HUDEP-2 (cell line): ENCODE results near the gene ANTKMT.
A peak's percentile ranks its signal among the peaks of the same experiment; 100 is the strongest.

Experiments
- DNase-seq, 76 experiments: peaks; one replicate each; lab custom pipeline; 2025; ENCODE audit not compliant: unreplicated experiment in 76 of 76; lab: John Stamatoyannopoulos, UW

The ANTKMT gene

GRCh38 chr16:726188-726437 lies 5.2 kb downstream of the ANTKMT start:
- DNase-seq: no peak

GRCh38 chr16:726438-727290 lies 5.7 kb downstream of the ANTKMT start, which contains the start of the genes CCDC78 and HAGHL:
Gene CCDC78, minus strand, starts transcription at chr16:726443. Its CDS starts 76 bp downstream, at chr16:726367.
Gene HAGHL, plus strand, starts transcription at chr16:727106. Its CDS starts 404 bp downstream, at chr16:727510.
- peak in 62 of 76 experiments; percentile 15 to 83 (median 61) for DNase-seq

GRCh38 chr16:727291-727977 lies 6.5 kb downstream of the ANTKMT start:
- peak in 26 of 76 experiments; percentile 7 to 63 (median 32) for DNase-seq

GRCh38 chr16:728131-728889 lies 7.4 kb downstream of the ANTKMT start:
- DNase-seq: peak in 71 of 76 experiments; percentile 14 to 91 (median 77)

DNA sequence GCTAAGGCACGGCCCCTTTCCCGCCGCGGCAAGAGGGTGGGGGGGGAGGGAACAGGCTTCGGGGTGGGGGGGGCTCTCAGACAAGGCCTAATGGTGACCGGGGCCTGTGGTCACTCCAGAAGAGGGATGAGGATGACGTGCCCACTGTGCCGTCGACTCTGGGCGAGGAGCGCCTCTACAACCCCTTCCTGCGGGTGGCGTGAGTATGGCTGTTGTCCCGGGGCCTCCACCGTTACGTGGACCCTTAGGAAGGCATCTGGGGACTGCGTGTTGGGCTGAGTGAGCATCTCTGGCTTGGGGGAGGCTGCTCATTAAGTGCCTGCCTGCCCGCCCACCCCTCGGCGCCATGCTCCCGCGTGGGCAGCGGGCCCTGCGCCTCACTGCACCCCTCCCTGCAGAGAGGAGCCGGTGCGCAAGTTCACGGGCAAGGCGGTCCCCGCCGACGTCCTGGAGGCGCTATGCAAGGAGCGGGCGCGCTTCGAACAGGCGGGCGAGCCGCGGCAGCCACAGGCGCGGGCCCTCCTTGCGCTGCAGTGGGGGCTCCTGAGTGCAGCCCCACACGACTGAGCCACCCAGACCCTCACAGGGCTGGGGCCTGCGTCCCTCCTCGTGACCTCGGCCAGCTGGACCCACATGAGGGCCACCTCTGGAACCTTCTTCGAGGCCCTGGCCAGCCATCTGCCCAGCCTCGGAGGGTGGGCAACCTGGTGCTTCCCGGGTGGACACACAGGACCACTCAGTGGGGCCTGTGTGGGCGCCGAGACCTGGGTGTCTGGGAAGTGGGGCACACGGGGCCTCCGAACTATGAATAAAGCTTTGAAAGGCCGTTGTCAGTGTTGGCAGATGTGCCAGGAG lies 8.2 kb downstream of the ANTKMT start:
- no peak for DNase-seq

- DNase-seq: no peak
These were observed 9.1 kb downstream of the ANTKMT start for GRCh38 chr16:729768-730665.

GRCh38 chr16:730666-731509 lies 9.9 kb downstream of the ANTKMT start:
- no peak for DNase-seq

DNA sequence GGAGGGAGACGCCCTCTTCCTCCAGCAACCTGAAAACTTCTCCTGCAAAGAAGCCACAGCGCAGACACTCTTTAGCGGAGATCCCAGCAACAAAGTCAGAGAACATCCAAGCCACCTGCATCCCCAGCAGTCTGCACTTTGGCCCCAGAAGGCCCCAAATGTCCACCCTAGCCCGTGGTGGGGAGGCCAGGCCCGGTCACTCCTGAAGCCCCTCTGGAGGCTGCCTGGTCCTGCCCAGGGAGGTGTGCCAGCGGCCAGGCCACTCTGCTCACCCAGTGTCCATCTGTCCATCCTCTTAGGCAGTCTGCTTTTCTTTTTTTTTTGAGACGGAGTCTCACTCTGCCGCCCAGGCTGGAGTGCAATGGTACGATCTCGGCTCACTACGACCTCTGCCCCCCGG lies 11.4 kb downstream of the ANTKMT start:
- DNase-seq: no peak

DNA sequence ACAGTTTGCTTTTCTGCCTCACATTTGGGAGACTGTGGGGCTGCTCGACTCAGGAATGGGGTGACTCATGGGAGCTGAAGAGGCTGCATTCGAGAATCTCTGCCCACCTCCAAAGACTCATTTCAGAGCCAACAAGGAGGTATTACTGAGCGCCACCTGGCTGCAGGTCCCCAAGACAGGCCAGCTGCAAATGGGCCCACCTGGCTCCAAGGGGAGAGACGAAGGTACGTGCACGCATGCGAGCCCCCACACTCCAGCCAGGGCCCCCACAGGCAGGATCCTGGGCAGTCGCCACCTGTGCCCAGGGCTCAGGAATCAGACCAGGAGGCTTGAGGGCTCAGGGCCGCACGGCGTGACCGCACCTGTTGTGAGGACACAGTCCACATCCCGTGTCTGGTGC lies 12.0 kb downstream of the ANTKMT start:
- no peak for DNase-seq

- peak in 2 of 76 experiments; percentile 5 to 18 for DNase-seq
These were observed 12.6 kb downstream of the ANTKMT start for GRCh38 chr16:733382-734207.

DNA sequence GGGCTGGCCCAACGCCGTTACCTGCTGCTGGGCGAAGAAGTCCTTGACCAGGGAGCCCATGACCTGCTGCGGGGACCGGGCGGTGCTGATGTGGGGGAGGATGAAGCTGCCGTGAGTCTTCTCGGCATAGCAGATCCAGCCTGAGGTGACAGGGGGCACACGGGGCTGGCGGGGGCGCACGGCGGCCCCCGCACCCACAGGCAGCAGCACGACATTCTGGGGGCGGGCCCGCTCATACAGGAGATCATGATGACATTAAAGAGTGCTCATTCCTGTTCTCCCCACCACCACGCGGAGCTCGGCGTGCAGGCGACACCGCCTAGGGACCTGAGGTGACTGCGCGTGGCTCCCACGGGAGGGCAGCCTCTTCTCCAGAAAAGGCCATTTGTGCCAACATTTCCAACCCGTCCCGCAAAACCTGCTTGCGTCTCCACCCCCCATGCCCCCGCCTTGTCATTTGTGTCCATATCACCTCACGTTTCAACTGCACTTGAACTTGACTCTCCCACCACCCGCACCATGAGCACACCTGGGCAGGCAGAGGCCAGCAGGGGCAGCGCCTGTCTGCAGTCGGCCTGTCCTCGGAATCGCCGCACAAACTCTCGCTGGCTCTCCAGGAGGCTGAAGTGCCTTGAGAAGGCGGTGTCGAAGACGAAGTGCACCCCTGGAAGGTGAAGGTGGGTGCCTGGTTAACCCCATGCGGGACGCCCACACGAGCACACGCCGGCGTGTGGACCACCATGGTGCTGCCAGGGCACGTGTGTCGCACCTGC lies 13.4 kb downstream of the ANTKMT start:
- no peak for DNase-seq

GRCh38 chr16:734981-735881 lies 14.3 kb downstream of the ANTKMT start:
- DNase-seq: no peak

- no peak for DNase-seq
These were observed 15.1 kb downstream of the ANTKMT start for GRCh38 chr16:735982-736453.

DNA sequence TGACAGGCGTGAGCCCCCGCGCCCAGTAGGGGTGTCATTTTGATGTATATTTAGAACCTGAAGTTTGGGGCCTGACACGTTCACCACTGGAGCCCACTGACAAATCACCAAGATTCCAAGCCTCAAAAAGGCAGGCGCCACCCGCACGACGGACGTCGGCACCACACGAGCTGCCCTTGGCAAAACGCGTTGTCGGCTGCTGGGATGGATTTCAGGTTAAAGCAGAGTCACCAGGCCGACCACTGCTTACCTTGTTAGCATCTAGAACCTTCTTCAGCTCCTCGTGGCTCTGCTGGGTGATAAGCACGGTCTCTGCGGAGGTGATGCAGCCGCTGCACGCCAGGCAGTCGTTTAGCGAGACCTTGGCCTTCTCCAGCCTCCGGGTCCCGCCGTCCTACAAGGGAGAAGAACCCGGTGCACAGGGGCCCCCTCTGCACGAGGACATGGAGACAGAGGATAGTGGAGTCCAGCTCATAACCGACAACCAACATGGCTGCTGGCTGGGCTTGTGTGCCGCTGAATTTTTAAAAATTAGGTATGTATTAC lies 16.1 kb downstream of the ANTKMT start:
- no peak for DNase-seq
